Panc1 (cell line): ENCODE data around the gene KCNC3. TPM values are rescaled to one million over a fixed set of nuclear protein-coding genes. Genes with fewer than 3 reads are reported as not detected.

ENCODE experiments used
- ATAC-seq: fragments of 200-7000 bp; cut with Tn5 transposase; 2 replicates; pipeline ENCODE4 v1.9.1; 2020; ENCODE audit warnings: mild to moderate bottlenecking, moderate library complexity
- BruUV-seq: library from RNA; stranded (reverse); fragments of 400-500 nt; replicated peaks from 2 replicates; lab custom pipeline; 2021; lab: Mats Ljungman, UMichigan
- CTCF ChIA-PET: fragments of 300-600 bp; sonication (Branson Sonifier 250); formaldehyde crosslinking; loops from one replicate; lab custom pipeline; 2022; ENCODE audit warnings: antibody characterized with exemption; lab: Charles Lee
- POLR2A ChIA-PET: fragments of 300-600 bp; sonication (Branson Sonifier 250); formaldehyde crosslinking; loops from one replicate; lab custom pipeline; 2022; ENCODE audit warnings: antibody characterized with exemption; lab: Charles Lee
- DNase-seq: peaks from one replicate; pipeline ENCODE4 v3.0.0-alpha.2; 2010; ENCODE audit warnings: low read depth, low spot score
- H3K27ac ChIP-seq: 2 replicates; pipeline ENCODE4 v1.5.1; 2011; ENCODE audit warnings: mild to moderate bottlenecking, low read length, inconsistent platforms
- H3K27me3 ChIP-seq: fragments of 200-500 bp; sonication (Bioruptor generic); 2 replicates; pipeline ENCODE4 v1.6.0; 2014; ENCODE audit warnings: low read length, inconsistent platforms; ENCODE audit not compliant: control insufficient read depth, insufficient read depth
- H3K36me3 ChIP-seq: fragments of 200-500 bp; sonication (Bioruptor generic); 2 replicates; pipeline ENCODE4 v1.5.1; 2014; ENCODE audit warnings: inconsistent platforms, mild to moderate bottlenecking, low read length, moderate library complexity; ENCODE audit not compliant: control insufficient read depth, insufficient read depth
- H3K4me1 ChIP-seq: 2 replicates; pipeline ENCODE4 v1.5.1; 2011; ENCODE audit warnings: inconsistent platforms, mild to moderate bottlenecking, low read length, moderate library complexity; ENCODE audit not compliant: control insufficient read depth, insufficient read depth
- H3K4me3 ChIP-seq, 2 experiments: 2 replicates each; pipeline ENCODE4 v1.5.1; 2011 to 2012; ENCODE audit warnings: low read depth in 2 of 2, low read length in 2 of 2, mild to moderate bottlenecking in 2 of 2, inconsistent platforms in 1 of 2, moderate library complexity in 1 of 2
- H3K9me3 ChIP-seq: fragments of 200-500 bp; sonication (Bioruptor generic); 2 replicates; pipeline ENCODE4 v1.5.1; 2014; ENCODE audit warnings: low read depth, mild to moderate bottlenecking, inconsistent platforms, low read length, moderate library complexity; ENCODE audit not compliant: control insufficient read depth, insufficient read depth
- POLR2AphosphoS5 ChIP-seq: IDR thresholded peaks from 2 replicates; pipeline ENCODE4 v1.6.1; 2012; ENCODE audit warnings: mild to moderate bottlenecking, low read depth, low read length, moderate library complexity
- SIN3A ChIP-seq: IDR thresholded peaks from 2 replicates; pipeline ENCODE4 v1.6.1; 2012; ENCODE audit warnings: low read depth, mild to moderate bottlenecking, low read length, moderate library complexity, borderline replicate concordance; ENCODE audit not compliant: insufficient read depth
- TCF7L2 ChIP-seq: IDR thresholded peaks from 2 replicates; pipeline ENCODE4 v1.6.1; 2011; ENCODE audit warnings: mild to moderate bottlenecking, low read depth, low read length, inconsistent platforms
- in situ Hi-C: cut with HindIII; loops from 2 replicates; pipeline ENCODE4 v1.10.0; 2016; ENCODE audit warnings: low sequenced_read_pairs, low pct_unique_long_range_greater_than_20kb
- intact Hi-C: fragments of 100-400 bp; cut with micrococcal nuclease; formaldehyde crosslinking; loops from one replicate; pipeline ENCODE4 v1.10.0; 2022; ENCODE audit not compliant: unreplicated experiment
- total RNA-seq: library from RNA; stranded (reverse); gene quantifications from one replicate; pipeline ENCODE4 v1.2.1, GENCODE V29; 2021; ENCODE audit not compliant: unreplicated experiment
- TF ChIP-seq, protein P1 (sequence below): fragments of 450-650 bp; IDR thresholded peaks from 2 replicates; pipeline ENCODE4 v1.5.1; 2017; ENCODE audit warnings: mild to moderate bottlenecking
- TF ChIP-seq, protein P2 (sequence below), 2 experiments: IDR thresholded peaks; 2 replicates each; pipeline ENCODE4 v1.6.1; 2011 to 2012; ENCODE audit warnings: low read depth in 2 of 2, control low read depth in 1 of 2, low read length in 1 of 2, mild to moderate bottlenecking in 1 of 2, moderate library complexity in 1 of 2; ENCODE audit not compliant: insufficient read depth in 1 of 2

KCNC3 gene
- total RNA-seq, 1 experiment from 2014 or later: 10.8 TPM

DNA sequence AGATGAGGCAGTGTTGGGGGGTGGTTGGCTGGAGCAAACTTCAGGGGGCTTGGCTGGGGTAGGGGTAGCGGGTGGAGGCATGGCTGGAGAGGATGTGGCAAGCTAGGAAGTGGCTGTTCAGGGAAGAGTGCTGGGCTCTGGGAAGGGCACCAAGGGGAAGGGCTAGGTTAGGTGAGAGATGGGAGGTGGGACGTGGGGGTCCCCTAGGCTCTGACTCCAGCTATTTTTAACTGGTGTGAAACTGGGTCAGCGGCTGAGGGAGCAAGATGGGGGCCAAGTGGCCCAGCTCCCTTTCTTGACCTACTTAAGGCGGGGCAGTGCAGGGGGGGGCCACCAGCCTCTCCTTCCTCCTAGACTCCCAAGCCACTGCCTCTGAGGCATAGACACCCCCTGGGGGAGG lies 7.3 kb downstream of the KCNC3 start:
- intact Hi-C loops: no loop called here
- in situ Hi-C loops: no loop called here
- BruUV-seq: no TSS peak
- ChIA-PET CTCF (no interaction called here), POLR2A (no interaction called here)
- Histone ChIP-seq H3K27ac (no peak overlapping the region), H3K9me3 (no peaks in the 10 kb centered on the region), H3K27me3 (no peaks in the 10 kb centered on the region), H3K36me3 (no peaks in the 10 kb centered on the region), H3K4me1 (no peaks in the 10 kb centered on the region; the same call in 1 of the 2 replicates), H3K4me3 (no peak overlapping the region)
- TF ChIP-seq POLR2AphosphoS5 (no peak), TCF7L2 (no peak), SIN3A (no peak)
- TF ChIP-seq, protein P1, sequence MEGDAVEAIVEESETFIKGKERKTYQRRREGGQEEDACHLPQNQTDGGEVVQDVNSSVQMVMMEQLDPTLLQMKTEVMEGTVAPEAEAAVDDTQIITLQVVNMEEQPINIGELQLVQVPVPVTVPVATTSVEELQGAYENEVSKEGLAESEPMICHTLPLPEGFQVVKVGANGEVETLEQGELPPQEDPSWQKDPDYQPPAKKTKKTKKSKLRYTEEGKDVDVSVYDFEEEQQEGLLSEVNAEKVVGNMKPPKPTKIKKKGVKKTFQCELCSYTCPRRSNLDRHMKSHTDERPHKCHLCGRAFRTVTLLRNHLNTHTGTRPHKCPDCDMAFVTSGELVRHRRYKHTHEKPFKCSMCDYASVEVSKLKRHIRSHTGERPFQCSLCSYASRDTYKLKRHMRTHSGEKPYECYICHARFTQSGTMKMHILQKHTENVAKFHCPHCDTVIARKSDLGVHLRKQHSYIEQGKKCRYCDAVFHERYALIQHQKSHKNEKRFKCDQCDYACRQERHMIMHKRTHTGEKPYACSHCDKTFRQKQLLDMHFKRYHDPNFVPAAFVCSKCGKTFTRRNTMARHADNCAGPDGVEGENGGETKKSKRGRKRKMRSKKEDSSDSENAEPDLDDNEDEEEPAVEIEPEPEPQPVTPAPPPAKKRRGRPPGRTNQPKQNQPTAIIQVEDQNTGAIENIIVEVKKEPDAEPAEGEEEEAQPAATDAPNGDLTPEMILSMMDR: no peak
- TF ChIP-seq, protein P2, sequence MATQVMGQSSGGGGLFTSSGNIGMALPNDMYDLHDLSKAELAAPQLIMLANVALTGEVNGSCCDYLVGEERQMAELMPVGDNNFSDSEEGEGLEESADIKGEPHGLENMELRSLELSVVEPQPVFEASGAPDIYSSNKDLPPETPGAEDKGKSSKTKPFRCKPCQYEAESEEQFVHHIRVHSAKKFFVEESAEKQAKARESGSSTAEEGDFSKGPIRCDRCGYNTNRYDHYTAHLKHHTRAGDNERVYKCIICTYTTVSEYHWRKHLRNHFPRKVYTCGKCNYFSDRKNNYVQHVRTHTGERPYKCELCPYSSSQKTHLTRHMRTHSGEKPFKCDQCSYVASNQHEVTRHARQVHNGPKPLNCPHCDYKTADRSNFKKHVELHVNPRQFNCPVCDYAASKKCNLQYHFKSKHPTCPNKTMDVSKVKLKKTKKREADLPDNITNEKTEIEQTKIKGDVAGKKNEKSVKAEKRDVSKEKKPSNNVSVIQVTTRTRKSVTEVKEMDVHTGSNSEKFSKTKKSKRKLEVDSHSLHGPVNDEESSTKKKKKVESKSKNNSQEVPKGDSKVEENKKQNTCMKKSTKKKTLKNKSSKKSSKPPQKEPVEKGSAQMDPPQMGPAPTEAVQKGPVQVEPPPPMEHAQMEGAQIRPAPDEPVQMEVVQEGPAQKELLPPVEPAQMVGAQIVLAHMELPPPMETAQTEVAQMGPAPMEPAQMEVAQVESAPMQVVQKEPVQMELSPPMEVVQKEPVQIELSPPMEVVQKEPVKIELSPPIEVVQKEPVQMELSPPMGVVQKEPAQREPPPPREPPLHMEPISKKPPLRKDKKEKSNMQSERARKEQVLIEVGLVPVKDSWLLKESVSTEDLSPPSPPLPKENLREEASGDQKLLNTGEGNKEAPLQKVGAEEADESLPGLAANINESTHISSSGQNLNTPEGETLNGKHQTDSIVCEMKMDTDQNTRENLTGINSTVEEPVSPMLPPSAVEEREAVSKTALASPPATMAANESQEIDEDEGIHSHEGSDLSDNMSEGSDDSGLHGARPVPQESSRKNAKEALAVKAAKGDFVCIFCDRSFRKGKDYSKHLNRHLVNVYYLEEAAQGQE (IDR thresholded peaks at IDR 0.05; ENCODE audit: insufficient read depth in 1 of 2, low read depth in 2 of 2, low read length in 1 of 2): no peak
- DNase-seq: no peak
- no peak for ATAC-seq

DNA sequence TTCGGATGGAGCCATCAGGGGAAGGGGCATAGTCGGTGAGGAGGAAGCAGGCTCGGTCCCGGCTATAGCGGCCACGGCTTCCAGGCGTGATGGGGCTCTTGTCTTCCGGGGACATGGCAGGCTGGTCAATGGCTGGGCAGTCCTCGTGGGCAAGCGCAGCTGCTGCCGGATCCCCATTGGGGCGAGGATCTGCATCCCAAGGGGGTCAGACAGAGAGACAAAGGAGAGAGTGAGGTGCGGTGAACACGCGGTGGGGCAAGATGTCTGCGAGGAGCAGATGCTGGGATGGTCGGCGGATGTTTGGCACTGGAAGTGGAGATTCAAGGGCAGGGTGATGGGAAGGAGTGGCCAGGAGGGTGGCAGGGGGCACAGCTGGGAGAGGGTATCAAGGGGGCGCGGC lies 8.6 kb downstream of the KCNC3 start:
- CTCF ChIA-PET: no interaction called here
- POLR2A ChIA-PET: no interaction called here
- H3K4me1 ChIP-seq: no peaks in the 10 kb centered on the region
- no peaks in the 10 kb centered on the region for H3K9me3 ChIP-seq
- intact Hi-C loops: no loop called here
- H3K27me3 ChIP-seq: no peaks in the 10 kb centered on the region
- no peak overlapping the region for H3K4me3 ChIP-seq
- ATAC-seq: no peak
- H3K27ac ChIP-seq: no peak overlapping the region
- BruUV-seq: no TSS peak
- in situ Hi-C loops: no loop called here
- H3K36me3 ChIP-seq: no peaks in the 10 kb centered on the region
- TF ChIP-seq TCF7L2: no peak
- no peak for DNase-seq

DNA sequence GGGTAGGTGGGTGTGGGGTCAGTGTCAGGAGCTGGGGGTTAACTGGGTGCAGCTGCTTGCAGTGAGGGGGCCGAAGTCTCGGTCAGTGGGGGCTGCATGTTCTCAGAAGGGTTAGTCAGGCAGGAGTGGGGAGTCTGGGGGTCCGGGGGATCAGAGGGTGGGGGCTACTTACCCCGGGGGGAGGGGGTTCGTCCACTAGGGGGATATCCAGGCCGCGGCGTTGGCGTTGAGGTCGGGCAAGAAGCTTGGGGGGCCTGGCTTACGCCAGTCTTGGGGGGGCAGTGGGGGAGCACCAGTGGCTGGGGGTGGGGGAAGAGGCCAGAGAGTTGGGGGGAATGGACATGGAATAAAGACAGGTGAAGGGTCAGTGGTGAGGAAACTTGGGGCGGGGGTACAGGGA lies 9.1 kb downstream of the KCNC3 start:
- H3K27ac ChIP-seq: no peak overlapping the region
- H3K4me3 ChIP-seq: no peak overlapping the region
- ChIA-PET POLR2A (no interaction called here), CTCF (no interaction called here)
- H3K36me3 ChIP-seq: no peaks in the 10 kb centered on the region
- in situ Hi-C loops: no loop called here
- TF ChIP-seq POLR2AphosphoS5: no peak
- TF ChIP-seq TCF7L2: no peak
- no peak for TF ChIP-seq SIN3A
- TF ChIP-seq, protein P1: no peak
- TF ChIP-seq, protein P2 (IDR thresholded peaks at IDR 0.05; ENCODE audit: insufficient read depth in 1 of 2, low read depth in 2 of 2, low read length in 1 of 2): no peak
- intact Hi-C loops: no loop called here
- DNase-seq: no peak
- BruUV-seq: no TSS peak
- H3K27me3 ChIP-seq: no peaks in the 10 kb centered on the region
- H3K9me3 ChIP-seq: no peaks in the 10 kb centered on the region
- no peak for ATAC-seq
- H3K4me1 ChIP-seq: no peaks in the 10 kb centered on the region
